ENCODE results near the gene ZNF341.
"Not testable (repeated sequence)": the region's sequence is repeated elsewhere in the genome, so short reads cannot be mapped to it uniquely, and the experiment has no call there.

The ZNF341 gene

GRCh38 chr20:33753143-33753542 is 21.3 kb downstream of the ZNF341 start:
- Mint-ChIP-seq H3K4me1 (ENCODE audit: low read depth in 2 of 2) (no peaks in the 10 kb centered on the region), H3K27me3 (no peaks in the 10 kb centered on the region), H3K9me3 (no peaks in the 10 kb centered on the region), H3K4me3 (no peak overlapping the region), H3K27ac (no peak overlapping the region), H3K36me3 (ENCODE audit: insufficient read depth) (peaks cover 18% of the 10 kb centered on the region)
- ATAC-seq (replicated peaks) (no peak), DNase-seq (no peak)

- H3K27ac Mint-ChIP-seq: no peak overlapping the region
- no peak overlapping the region for H3K4me3 Mint-ChIP-seq
- no peaks in the 10 kb centered on the region for H3K27me3 Mint-ChIP-seq
- DNase-seq: no peak
- H3K36me3 Mint-ChIP-seq (ENCODE audit: insufficient read depth): peaks cover 14% of the 10 kb centered on the region
- H3K4me1 Mint-ChIP-seq (ENCODE audit: low read depth in 2 of 2): no peaks in the 10 kb centered on the region
- H3K9me3 Mint-ChIP-seq: no peaks in the 10 kb centered on the region
- ATAC-seq (replicated peaks): no peak
These were observed 22.0 kb downstream of the ZNF341 start for GRCh38 chr20:33753763-33754162.

DNA sequence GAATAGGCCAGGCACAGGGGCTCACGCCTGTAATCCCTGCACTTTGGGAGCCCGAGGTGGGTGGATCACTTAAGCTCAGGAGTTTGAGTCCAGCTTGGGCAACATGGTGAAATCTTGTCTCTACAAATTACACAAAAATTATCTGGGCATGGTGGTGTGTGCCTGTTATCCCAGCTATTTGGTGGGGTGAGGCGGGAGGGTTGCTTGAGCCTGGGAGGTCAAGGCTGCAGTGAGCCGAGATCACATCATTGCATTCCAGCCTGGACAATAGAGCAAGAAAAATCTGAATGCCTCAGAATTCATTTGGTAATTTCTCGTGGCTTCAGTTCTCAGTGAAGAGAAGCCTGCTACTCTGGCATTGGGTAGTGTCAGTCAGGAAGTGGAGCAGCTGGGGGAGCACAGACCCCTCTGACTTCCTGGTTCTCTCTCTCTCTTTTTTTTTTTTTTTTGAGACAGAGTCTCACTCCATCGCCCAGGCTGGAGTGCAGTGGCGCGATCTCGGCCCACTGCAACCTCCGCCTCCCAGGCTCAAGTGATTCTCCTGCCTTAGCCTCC is 24.2 kb downstream of the ZNF341 start:
- not testable (repeated sequence) for H3K27me3 Mint-ChIP-seq; H3K9me3 Mint-ChIP-seq; DNase-seq; H3K4me1 Mint-ChIP-seq (ENCODE audit: low read depth in 2 of 2); H3K36me3 Mint-ChIP-seq (ENCODE audit: insufficient read depth); H3K4me3 Mint-ChIP-seq
- H3K27ac Mint-ChIP-seq: peak overlapping the region in 1 of 2 donors; percentile 15
- peak; percentile 60 for ATAC-seq (replicated peaks)

GRCh38 chr20:33757046-33757445 is 25.2 kb downstream of the ZNF341 start:
- Mint-ChIP-seq H3K4me1 (ENCODE audit: low read depth in 2 of 2) (no peaks in the 10 kb centered on the region), H3K36me3 (ENCODE audit: insufficient read depth) (peaks cover 5% of the 10 kb centered on the region), H3K4me3 (no peak overlapping the region), H3K27ac (no peak overlapping the region), H3K9me3 (no peaks in the 10 kb centered on the region), H3K27me3 (no peaks in the 10 kb centered on the region)
- DNase-seq: no peak
- no peak for ATAC-seq (replicated peaks)

DNA sequence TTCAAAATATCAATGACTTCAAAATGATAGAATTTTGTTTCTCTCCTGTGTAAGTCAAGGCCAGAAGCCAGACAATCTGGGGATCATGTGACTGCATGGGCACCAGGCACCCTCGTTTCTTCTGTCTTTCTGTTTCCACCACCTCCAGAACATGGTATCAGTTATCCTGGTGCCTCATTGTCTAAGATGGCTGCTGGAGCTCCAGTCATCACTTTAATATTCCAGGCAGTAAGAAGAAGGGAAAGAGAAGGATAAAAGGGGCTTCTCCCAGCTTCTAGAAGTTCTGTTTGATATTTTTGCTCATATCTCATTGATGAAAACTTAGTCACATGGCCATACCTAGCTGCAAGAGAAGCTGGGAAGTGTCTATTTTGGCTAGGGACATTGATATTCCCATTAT is 25.7 kb downstream of the ZNF341 start:
- Mint-ChIP-seq H3K4me1 (ENCODE audit: low read depth in 2 of 2) (no peaks in the 10 kb centered on the region), H3K4me3 (no peak overlapping the region), H3K27me3 (no peaks in the 10 kb centered on the region), H3K27ac (peak overlapping the region in 1 of 2 donors; percentile 32), H3K36me3 (ENCODE audit: insufficient read depth) (peaks cover 6% of the 10 kb centered on the region), H3K9me3 (no peaks in the 10 kb centered on the region)
- no peak for DNase-seq
- ATAC-seq (replicated peaks): no peak

GRCh38 chr20:33761698-33762250 is 30.0 kb downstream of the ZNF341 start:
- no peak for DNase-seq
- H3K9me3 Mint-ChIP-seq: no peaks in the 10 kb centered on the region
- H3K27me3 Mint-ChIP-seq: no peaks in the 10 kb centered on the region
- H3K36me3 Mint-ChIP-seq (ENCODE audit: insufficient read depth): peaks cover 8% of the 10 kb centered on the region
- H3K4me1 Mint-ChIP-seq (ENCODE audit: low read depth in 2 of 2): no peaks in the 10 kb centered on the region
- no peak overlapping the region for H3K4me3 Mint-ChIP-seq
- no peak overlapping the region for H3K27ac Mint-ChIP-seq
- ATAC-seq (replicated peaks): no peak

GRCh38 chr20:33765099-33765498 is 33.3 kb downstream of the ZNF341 start:
- peaks cover 8% of the 10 kb centered on the region for H3K36me3 Mint-ChIP-seq (ENCODE audit: insufficient read depth)
- no peak overlapping the region for H3K27ac Mint-ChIP-seq
- no peaks in the 10 kb centered on the region for H3K4me1 Mint-ChIP-seq (ENCODE audit: low read depth in 2 of 2)
- DNase-seq: no peak
- no peak overlapping the region for H3K4me3 Mint-ChIP-seq
- H3K27me3 Mint-ChIP-seq: no peaks in the 10 kb centered on the region
- no peak for ATAC-seq (replicated peaks)
- H3K9me3 Mint-ChIP-seq: no peaks in the 10 kb centered on the region

- no peak for ATAC-seq (replicated peaks)
- DNase-seq: no peak
- Mint-ChIP-seq H3K4me3 (no peak overlapping the region), H3K27me3 (no peaks in the 10 kb centered on the region), H3K9me3 (no peaks in the 10 kb centered on the region), H3K27ac (no peak overlapping the region), H3K36me3 (ENCODE audit: insufficient read depth) (peaks cover 9% of the 10 kb centered on the region), H3K4me1 (ENCODE audit: low read depth in 2 of 2) (no peaks in the 10 kb centered on the region)
These were observed 33.8 kb downstream of the ZNF341 start for GRCh38 chr20:33765592-33765991.

DNA sequence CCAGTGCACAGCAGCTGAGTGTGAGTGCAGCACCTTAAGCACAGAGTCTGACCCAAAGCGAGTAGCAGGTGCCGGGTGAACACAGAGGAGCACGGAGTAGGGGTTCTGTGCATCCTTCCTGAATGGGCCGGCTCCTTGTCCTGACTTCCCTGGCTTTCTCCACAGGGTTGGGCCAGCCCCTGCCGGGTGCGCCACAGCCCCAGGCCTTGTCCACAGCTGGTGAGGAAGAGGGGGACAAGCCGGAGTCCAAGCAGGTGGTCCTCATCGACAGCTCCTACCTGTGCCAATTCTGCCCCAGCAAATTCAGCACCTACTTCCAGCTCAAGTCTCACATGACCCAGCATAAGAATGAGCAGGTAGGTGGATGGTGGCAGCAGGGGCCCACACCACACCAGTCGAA is 34.9 kb downstream of the ZNF341 start:
- H3K4me3 Mint-ChIP-seq: no peak overlapping the region

GRCh38 chr20:33767777-33768138 is 36.0 kb downstream of the ZNF341 start:
- H3K9me3 Mint-ChIP-seq: no peaks in the 10 kb centered on the region
- H3K27ac Mint-ChIP-seq: no peak overlapping the region
- H3K4me1 Mint-ChIP-seq (ENCODE audit: low read depth in 2 of 2): peaks cover 0 to 4% of the 10 kb centered on the region in 2 donors
- peaks cover 8% of the 10 kb centered on the region for H3K36me3 Mint-ChIP-seq (ENCODE audit: insufficient read depth)
- no peak for DNase-seq
- no peak for ATAC-seq (replicated peaks)
- no peaks in the 10 kb centered on the region for H3K27me3 Mint-ChIP-seq
- no peak overlapping the region for H3K4me3 Mint-ChIP-seq

More for the DNA sequence above, 34.9 kb downstream of the ZNF341 start:
- no peak for ATAC-seq (replicated peaks)
- H3K36me3 Mint-ChIP-seq (ENCODE audit: insufficient read depth): peaks cover 11% of the 10 kb centered on the region
- H3K4me1 Mint-ChIP-seq (ENCODE audit: low read depth in 2 of 2): no peaks in the 10 kb centered on the region
- DNase-seq: no peak
- H3K9me3 Mint-ChIP-seq: no peaks in the 10 kb centered on the region
- H3K27ac Mint-ChIP-seq: no peak overlapping the region
- H3K27me3 Mint-ChIP-seq: no peaks in the 10 kb centered on the region

- H3K36me3 Mint-ChIP-seq (ENCODE audit: insufficient read depth): peaks cover 8% of the 10 kb centered on the region
- H3K9me3 Mint-ChIP-seq: no peaks in the 10 kb centered on the region
- H3K4me3 Mint-ChIP-seq: no peak overlapping the region
- H3K27me3 Mint-ChIP-seq: no peaks in the 10 kb centered on the region
- ATAC-seq (replicated peaks) (peak; percentile 24), DNase-seq (no peak)
- H3K4me1 Mint-ChIP-seq (ENCODE audit: low read depth in 2 of 2): peaks cover 0 to 4% of the 10 kb centered on the region in 2 donors
- H3K27ac Mint-ChIP-seq: no peak overlapping the region
These were observed 37.2 kb downstream of the ZNF341 start for GRCh38 chr20:33769043-33769442.

DNA sequence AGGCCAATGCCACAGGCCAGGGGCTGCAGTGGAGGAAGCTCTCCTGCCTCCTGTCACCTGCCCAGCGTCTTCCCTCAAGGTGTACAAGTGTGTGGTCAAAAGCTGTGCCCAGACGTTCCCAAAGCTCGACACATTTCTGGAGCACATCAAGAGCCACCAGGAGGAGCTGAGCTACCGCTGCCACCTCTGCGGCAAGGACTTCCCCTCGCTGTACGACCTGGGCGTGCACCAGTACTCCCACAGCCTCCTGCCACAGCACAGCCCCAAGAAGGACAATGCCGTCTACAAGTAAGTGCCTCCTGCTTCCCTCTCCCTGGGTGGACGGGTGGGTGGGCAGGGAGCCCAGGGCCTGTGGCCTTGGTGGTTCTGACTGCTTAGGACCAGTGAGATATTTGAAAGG is 38.2 kb downstream of the ZNF341 start:
- no peak for ATAC-seq (replicated peaks)
- Mint-ChIP-seq H3K4me1 (ENCODE audit: low read depth in 2 of 2) (peaks cover 0 to 4% of the 10 kb centered on the region in 2 donors), H3K9me3 (no peaks in the 10 kb centered on the region), H3K36me3 (ENCODE audit: insufficient read depth) (peaks cover 8% of the 10 kb centered on the region), H3K4me3 (no peak overlapping the region), H3K27ac (no peak overlapping the region), H3K27me3 (no peaks in the 10 kb centered on the region)
- no peak for DNase-seq

- no peak overlapping the region for H3K4me3 Mint-ChIP-seq
- no peak overlapping the region for H3K27ac Mint-ChIP-seq
- no peaks in the 10 kb centered on the region for H3K27me3 Mint-ChIP-seq
- peaks cover 0 to 4% of the 10 kb centered on the region in 2 donors for H3K4me1 Mint-ChIP-seq (ENCODE audit: low read depth in 2 of 2)
- ATAC-seq (replicated peaks) (no peak), DNase-seq (no peak)
- peaks cover 3% of the 10 kb centered on the region for H3K36me3 Mint-ChIP-seq (ENCODE audit: insufficient read depth)
- H3K9me3 Mint-ChIP-seq: no peaks in the 10 kb centered on the region
These were observed 40.1 kb downstream of the ZNF341 start for GRCh38 chr20:33771938-33772337.

- Mint-ChIP-seq H3K4me3 (no peak overlapping the region), H3K27me3 (no peaks in the 10 kb centered on the region), H3K4me1 (ENCODE audit: low read depth in 2 of 2) (peaks cover 0 to 4% of the 10 kb centered on the region in 2 donors), H3K27ac (no peak overlapping the region), H3K9me3 (no peaks in the 10 kb centered on the region), H3K36me3 (ENCODE audit: insufficient read depth) (peaks cover 3% of the 10 kb centered on the region)
- ATAC-seq (replicated peaks): no peak
- no peak for DNase-seq
These were observed 40.6 kb downstream of the ZNF341 start for GRCh38 chr20:33772439-33772838.

Data from effector memory CD8-positive, alpha-beta T cell (primary cell).